Astrocyte of the spinal cord (primary cell): ENCODE measurements around the gene HNRNPU.

Source experiments
- DNase-seq: peaks from one replicate; pipeline ENCODE4 v3.0.0; 2011; ENCODE audit warnings: low read depth, low spot score
- H3K4me3 ChIP-seq: 2 replicates; pipeline ENCODE4 v1.5.1; 2011; ENCODE audit warnings: low read depth, mild to moderate bottlenecking, low read length, moderate library complexity
- CTCF ChIP-seq: IDR thresholded peaks from 2 replicates; pipeline ENCODE4 v1.5.1; 2012; ENCODE audit warnings: low read depth, mild to moderate bottlenecking, low read length, inconsistent platforms
- in situ Hi-C: cut with HindIII; loops from 2 replicates; pipeline ENCODE4 v1.10.0; 2017; ENCODE audit warnings: low sequenced_read_pairs

The HNRNPU gene

GRCh38 chr1:244822878-244823277 lies 41.5 kb downstream of the HNRNPU start:
- DNase-seq = no peak
- no peak for TF ChIP-seq CTCF
- H3K4me3 ChIP-seq = no peak overlapping the region
- in situ Hi-C loops = no loop called here

GRCh38 chr1:244821134-244821533 lies 43.2 kb downstream of the HNRNPU start:
- in situ Hi-C loops = no loop called here
- no peak for DNase-seq
- no peak for TF ChIP-seq CTCF

GRCh38 chr1:244820131-244820530 lies 44.2 kb downstream of the HNRNPU start:
- DNase-seq = no peak
- in situ Hi-C loops = no loop called here
- H3K4me3 ChIP-seq = no peak overlapping the region
- TF ChIP-seq CTCF = no peak

More at GRCh38 chr1:244821134-244821533, 43.2 kb downstream of the HNRNPU start:
- no peak overlapping the region for H3K4me3 ChIP-seq

GRCh38 chr1:244817415-244817894 lies 46.9 kb downstream of the HNRNPU start:
- H3K4me3 ChIP-seq = no peak overlapping the region
- TF ChIP-seq CTCF = no peak
- in situ Hi-C loops = no loop called here
- DNase-seq = no peak

GRCh38 chr1:244815600-244816099 lies 48.7 kb downstream of the HNRNPU start:
- no peak for DNase-seq
- in situ Hi-C loops = no loop called here
- H3K4me3 ChIP-seq = no peak overlapping the region
- TF ChIP-seq CTCF = no peak

GRCh38 chr1:244813327-244813726 lies 51.0 kb downstream of the HNRNPU start:
- DNase-seq = no peak
- in situ Hi-C loops = no loop called here
- no peak for TF ChIP-seq CTCF
- H3K4me3 ChIP-seq = no peak overlapping the region

GRCh38 chr1:244810221-244810620 lies 54.1 kb downstream of the HNRNPU start:
- H3K4me3 ChIP-seq = no peak overlapping the region
- no peak for TF ChIP-seq CTCF
- DNase-seq = no peak
- in situ Hi-C loops = no loop called here
